Measurements from ENCODE around the gene TAGAP.

TAGAP gene

GRCh38 chr6:159071843-159072769 is 27.3 kb upstream of the TAGAP start:
- DNase-seq: no peak

- no peak for DNase-seq
These were observed 24.2 kb upstream of the TAGAP start for GRCh38 chr6:159068904-159069578.

- no peak for DNase-seq
These were observed 22.5 kb upstream of the TAGAP start for GRCh38 chr6:159067334-159067733.

GRCh38 chr6:159066483-159066882 is 21.7 kb upstream of the TAGAP start:
- no peak for DNase-seq

- DNase-seq: no peak
These were observed 21.1 kb upstream of the TAGAP start for GRCh38 chr6:159065759-159066329.

- DNase-seq: no peak
These were observed 20.3 kb upstream of the TAGAP start for GRCh38 chr6:159065091-159065490.

GRCh38 chr6:159064477-159064876 is 19.7 kb upstream of the TAGAP start:
- DNase-seq: no peak

- DNase-seq: no peak
These were observed 18.8 kb upstream of the TAGAP start for GRCh38 chr6:159063549-159063948.

GRCh38 chr6:159062976-159063375 is 18.2 kb upstream of the TAGAP start:
- DNase-seq: no peak

- DNase-seq: no peak
These were observed 17.8 kb upstream of the TAGAP start for GRCh38 chr6:159062564-159062945.

- no peak for DNase-seq
These were observed 17.2 kb upstream of the TAGAP start for GRCh38 chr6:159061805-159062563.

GRCh38 chr6:159061146-159061545 is 16.4 kb upstream of the TAGAP start:
- DNase-seq: no peak

- no peak for DNase-seq
These were observed 15.2 kb upstream of the TAGAP start for GRCh38 chr6:159059885-159060506.

GRCh38 chr6:159059141-159059540 is 14.3 kb upstream of the TAGAP start:
- no peak for DNase-seq

GRCh38 chr6:159056899-159057298 is 12.1 kb upstream of the TAGAP start:
- no peak for DNase-seq

- no peak for DNase-seq
These were observed 11.6 kb upstream of the TAGAP start for GRCh38 chr6:159056432-159056831.

GRCh38 chr6:159056003-159056402 is 11.2 kb upstream of the TAGAP start:
- no peak for DNase-seq

- no peak for DNase-seq
These were observed 9.1 kb upstream of the TAGAP start for GRCh38 chr6:159053781-159054398.

GRCh38 chr6:159052720-159053119 is 7.9 kb upstream of the TAGAP start:
- DNase-seq: no peak

- no peak for DNase-seq
These were observed 3.3 kb upstream of the TAGAP start for GRCh38 chr6:159047891-159048685.

GRCh38 chr6:159045801-159046200 is 1.0 kb upstream of the TAGAP start:
- no peak for DNase-seq

All from femur (tissue), 1 donor.